Stimulated activated naive CD8-positive, alpha-beta T cell treated with anti-CD3 and anti-CD28 coated beads, Interleukin-15, Interleukin-2, amounts not matched to agents 100 ng/mL and 50 ng/mL, for 24 hours (primary cell): ENCODE data around the gene ITGA2B.

Experiments
- H3K27ac Mint-ChIP-seq: one replicate; pipeline ENCODE4 v1.8.0; 2021; ENCODE audit warnings: mild to moderate bottlenecking, mixed read lengths
- H3K27me3 Mint-ChIP-seq: one replicate; pipeline ENCODE4 v1.8.0; 2021; ENCODE audit warnings: mixed read lengths
- H3K36me3 Mint-ChIP-seq: one replicate; pipeline ENCODE4 v1.8.0; 2021; ENCODE audit warnings: low read depth, mixed read lengths
- H3K4me1 Mint-ChIP-seq: one replicate; pipeline ENCODE4 v1.8.0; 2021; ENCODE audit warnings: low read depth, mixed read lengths
- H3K4me3 Mint-ChIP-seq: one replicate; pipeline ENCODE4 v1.8.0; 2021; ENCODE audit warnings: mild to moderate bottlenecking, mixed read lengths
- H3K9me3 Mint-ChIP-seq: one replicate; pipeline ENCODE4 v1.8.0; 2021; ENCODE audit warnings: mixed read lengths

The ITGA2B gene

GRCh38 chr17:44389281-44389680 lies at the start of gene ITGA2B:
Gene ITGA2B (minus strand): TSS chr17:44389649. CDS start chr17:44389473, 176 bp downstream.
- no peaks in the 10 kb centered on the region for H3K36me3 Mint-ChIP-seq

GRCh38 chr17:44439168-44439567 lies 49.7 kb upstream of the ITGA2B start:
- H3K36me3 Mint-ChIP-seq, result peaks cover 12% of the 10 kb centered on the region
- H3K4me1 Mint-ChIP-seq, result peaks cover 27% of the 10 kb centered on the region
- H3K27me3 Mint-ChIP-seq, result no peaks in the 10 kb centered on the region
- no peaks in the 10 kb centered on the region for H3K9me3 Mint-ChIP-seq
- no peak overlapping the region for H3K27ac Mint-ChIP-seq
- no peak overlapping the region for H3K4me3 Mint-ChIP-seq

More at GRCh38 chr17:44389281-44389680, at the start of gene ITGA2B:
- Mint-ChIP-seq H3K4me1 (peaks cover 28% of the 10 kb centered on the region), H3K27me3 (peaks cover 14% of the 10 kb centered on the region), H3K27ac (peak within 1 kb of the TSS; percentile 34), H3K4me3 (peak within 1 kb of the TSS; percentile 32), H3K9me3 (no peaks in the 10 kb centered on the region)

- H3K27ac Mint-ChIP-seq, result peak overlapping the region; percentile 18
- no peak overlapping the region for H3K4me3 Mint-ChIP-seq
- H3K4me1 Mint-ChIP-seq, result peaks cover 27% of the 10 kb centered on the region
- H3K27me3 Mint-ChIP-seq, result no peaks in the 10 kb centered on the region
- no peaks in the 10 kb centered on the region for H3K9me3 Mint-ChIP-seq
- H3K36me3 Mint-ChIP-seq, result peaks cover 16% of the 10 kb centered on the region
These were observed 49.2 kb upstream of the ITGA2B start for GRCh38 chr17:44438636-44439035.

GRCh38 chr17:44436336-44436735 lies 46.9 kb upstream of the ITGA2B start:
- Mint-ChIP-seq H3K9me3 (no peaks in the 10 kb centered on the region), H3K4me3 (no peak overlapping the region), H3K27me3 (no peaks in the 10 kb centered on the region), H3K27ac (no peak overlapping the region), H3K36me3 (peaks cover 32% of the 10 kb centered on the region), H3K4me1 (peaks cover 27% of the 10 kb centered on the region)

GRCh38 chr17:44432254-44433157 lies 43.1 kb upstream of the ITGA2B start:
- peaks cover 4% of the 10 kb centered on the region for H3K4me1 Mint-ChIP-seq
- H3K27ac Mint-ChIP-seq, result no peak overlapping the region

GRCh38 chr17:44424828-44425461 lies 35.5 kb upstream of the ITGA2B start:
- H3K27me3 Mint-ChIP-seq, result no peaks in the 10 kb centered on the region
- H3K27ac Mint-ChIP-seq, result no peak overlapping the region
- no peak overlapping the region for H3K4me3 Mint-ChIP-seq
- H3K4me1 Mint-ChIP-seq, result peaks cover 15% of the 10 kb centered on the region
- H3K36me3 Mint-ChIP-seq, result peaks cover 36% of the 10 kb centered on the region
- no peaks in the 10 kb centered on the region for H3K9me3 Mint-ChIP-seq

More at GRCh38 chr17:44432254-44433157, 43.1 kb upstream of the ITGA2B start:
- no peak overlapping the region for H3K4me3 Mint-ChIP-seq
- H3K36me3 Mint-ChIP-seq, result peaks cover 33% of the 10 kb centered on the region
- no peaks in the 10 kb centered on the region for H3K27me3 Mint-ChIP-seq
- no peaks in the 10 kb centered on the region for H3K9me3 Mint-ChIP-seq

- Mint-ChIP-seq H3K27me3 (no peaks in the 10 kb centered on the region), H3K27ac (peak overlapping the region; percentile 78), H3K36me3 (peaks cover 48% of the 10 kb centered on the region), H3K4me1 (peaks cover 10% of the 10 kb centered on the region), H3K9me3 (no peaks in the 10 kb centered on the region), H3K4me3 (no peak overlapping the region)
These were observed 28.1 kb upstream of the ITGA2B start for GRCh38 chr17:44417553-44417952.

GRCh38 chr17:44416558-44417289 lies 27.3 kb upstream of the ITGA2B start:
- Mint-ChIP-seq H3K36me3 (peaks cover 48% of the 10 kb centered on the region), H3K27ac (no peak overlapping the region), H3K9me3 (no peaks in the 10 kb centered on the region), H3K4me3 (no peak overlapping the region), H3K27me3 (no peaks in the 10 kb centered on the region), H3K4me1 (peaks cover 10% of the 10 kb centered on the region)

GRCh38 chr17:44414394-44415155 lies 25.1 kb upstream of the ITGA2B start:
- Mint-ChIP-seq H3K4me1 (peaks cover 10% of the 10 kb centered on the region), H3K4me3 (no peak overlapping the region), H3K27me3 (no peaks in the 10 kb centered on the region), H3K36me3 (peaks cover 42% of the 10 kb centered on the region), H3K9me3 (no peaks in the 10 kb centered on the region), H3K27ac (no peak overlapping the region)

- H3K4me1 Mint-ChIP-seq, result no peaks in the 10 kb centered on the region
- peaks cover 21% of the 10 kb centered on the region for H3K36me3 Mint-ChIP-seq
- no peaks in the 10 kb centered on the region for H3K27me3 Mint-ChIP-seq
- no peaks in the 10 kb centered on the region for H3K9me3 Mint-ChIP-seq
- no peak overlapping the region for H3K27ac Mint-ChIP-seq
- H3K4me3 Mint-ChIP-seq, result no peak overlapping the region
These were observed 20.0 kb upstream of the ITGA2B start for GRCh38 chr17:44409309-44410028.

- H3K27ac Mint-ChIP-seq, result no peak overlapping the region
- H3K4me3 Mint-ChIP-seq, result no peak overlapping the region
- no peaks in the 10 kb centered on the region for H3K9me3 Mint-ChIP-seq
- no peaks in the 10 kb centered on the region for H3K4me1 Mint-ChIP-seq
- H3K27me3 Mint-ChIP-seq, result no peaks in the 10 kb centered on the region
- H3K36me3 Mint-ChIP-seq, result peaks cover 19% of the 10 kb centered on the region
These were observed 19.3 kb upstream of the ITGA2B start for GRCh38 chr17:44408786-44409185.

GRCh38 chr17:44402564-44403172 lies 13.2 kb upstream of the ITGA2B start:
- no peaks in the 10 kb centered on the region for H3K27me3 Mint-ChIP-seq
- H3K4me1 Mint-ChIP-seq, result peaks cover 11% of the 10 kb centered on the region
- H3K4me3 Mint-ChIP-seq, result no peak overlapping the region
- H3K36me3 Mint-ChIP-seq, result peaks cover 59% of the 10 kb centered on the region
- no peaks in the 10 kb centered on the region for H3K9me3 Mint-ChIP-seq
- H3K27ac Mint-ChIP-seq, result no peak overlapping the region

- H3K27me3 Mint-ChIP-seq, result no peaks in the 10 kb centered on the region
- peaks cover 11% of the 10 kb centered on the region for H3K4me1 Mint-ChIP-seq
- H3K36me3 Mint-ChIP-seq, result peaks cover 62% of the 10 kb centered on the region
- H3K9me3 Mint-ChIP-seq, result no peaks in the 10 kb centered on the region
- H3K27ac Mint-ChIP-seq, result no peak overlapping the region
- H3K4me3 Mint-ChIP-seq, result no peak overlapping the region
These were observed 10.9 kb upstream of the ITGA2B start for GRCh38 chr17:44400226-44400847.
